GM18519 (cell line): Measurements from ENCODE around the gene KLF15.

Experiments used
- ATAC-seq: cut with Tn5 transposase; IDR thresholded peaks from one replicate; pipeline ENCODE4 v1.9.1; 2021; ENCODE audit warnings: mild to moderate bottlenecking, moderate library complexity; ENCODE audit not compliant: unreplicated experiment, low FRiP score

KLF15 gene

GRCh38 chr3:126308394-126309125 is 48.6 kb downstream of the KLF15 start:
- no peak for ATAC-seq

- ATAC-seq, result no peak
Observed at GRCh38 chr3:126307591-126308393, 49.4 kb downstream of the KLF15 start.

GRCh38 chr3:126306888-126307482 is 50.2 kb downstream of the KLF15 start:
- no peak for ATAC-seq

GRCh38 chr3:126306397-126306796 is 50.8 kb downstream of the KLF15 start:
- ATAC-seq, result no peak

- ATAC-seq, result no peak
Observed at GRCh38 chr3:126305427-126305826, 51.8 kb downstream of the KLF15 start.

GRCh38 chr3:126304704-126305103 is 52.5 kb downstream of the KLF15 start:
- no peak for ATAC-seq

- no peak for ATAC-seq
Observed at GRCh38 chr3:126304291-126304690, 52.9 kb downstream of the KLF15 start.

- no peak for ATAC-seq
Observed at GRCh38 chr3:126303272-126303671, 53.9 kb downstream of the KLF15 start.

- ATAC-seq, result no peak
Observed at GRCh38 chr3:126300761-126301481, 56.3 kb downstream of the KLF15 start.

- ATAC-seq, result no peak
Observed at GRCh38 chr3:126300001-126300760, 57.0 kb downstream of the KLF15 start.

GRCh38 chr3:126295407-126295939 is 61.7 kb downstream of the KLF15 start:
- no peak for ATAC-seq

GRCh38 chr3:126294211-126294808 is 62.9 kb downstream of the KLF15 start:
- ATAC-seq, result no peak

GRCh38 chr3:126293370-126294082 is 63.7 kb downstream of the KLF15 start:
- ATAC-seq, result no peak
